ENCODE results near the gene RAB30.

Gene RAB30

DNA sequence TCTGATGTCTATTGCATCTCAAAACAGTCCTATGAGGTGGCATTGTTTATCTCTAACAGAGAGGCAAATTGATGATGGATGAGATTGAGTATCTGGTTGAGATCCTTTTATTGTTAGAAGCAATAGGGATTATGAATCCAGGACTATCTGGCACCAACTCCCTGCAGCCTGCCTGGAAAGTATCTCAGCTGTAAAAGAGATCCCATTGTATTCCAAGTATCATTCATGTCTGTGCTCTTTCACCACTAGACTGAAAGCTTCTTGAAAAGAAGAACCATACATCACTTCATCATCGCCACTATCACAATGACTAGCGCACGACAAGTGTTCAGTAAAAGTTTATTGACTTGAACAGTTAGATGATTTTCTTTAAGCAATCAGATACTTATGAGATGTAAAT lies 43.3 kb upstream of the RAB30 start:
- no peaks in the 10 kb centered on the region for H3K27me3 ChIP-seq (ENCODE audit: insufficient read depth, poor library complexity, severe bottlenecking)
- TF ChIP-seq GABPA (IDR thresholded peaks at IDR 0.05; ENCODE audit: low read depth) (no peak), POLR2AphosphoS5 (IDR thresholded peaks at IDR 0.05; ENCODE audit: low read depth) (no peak), SPI1 (IDR thresholded peaks at IDR 0.05; ENCODE audit: borderline replicate concordance, low read depth) (no peak)
- TF ChIP-seq, protein P1, sequence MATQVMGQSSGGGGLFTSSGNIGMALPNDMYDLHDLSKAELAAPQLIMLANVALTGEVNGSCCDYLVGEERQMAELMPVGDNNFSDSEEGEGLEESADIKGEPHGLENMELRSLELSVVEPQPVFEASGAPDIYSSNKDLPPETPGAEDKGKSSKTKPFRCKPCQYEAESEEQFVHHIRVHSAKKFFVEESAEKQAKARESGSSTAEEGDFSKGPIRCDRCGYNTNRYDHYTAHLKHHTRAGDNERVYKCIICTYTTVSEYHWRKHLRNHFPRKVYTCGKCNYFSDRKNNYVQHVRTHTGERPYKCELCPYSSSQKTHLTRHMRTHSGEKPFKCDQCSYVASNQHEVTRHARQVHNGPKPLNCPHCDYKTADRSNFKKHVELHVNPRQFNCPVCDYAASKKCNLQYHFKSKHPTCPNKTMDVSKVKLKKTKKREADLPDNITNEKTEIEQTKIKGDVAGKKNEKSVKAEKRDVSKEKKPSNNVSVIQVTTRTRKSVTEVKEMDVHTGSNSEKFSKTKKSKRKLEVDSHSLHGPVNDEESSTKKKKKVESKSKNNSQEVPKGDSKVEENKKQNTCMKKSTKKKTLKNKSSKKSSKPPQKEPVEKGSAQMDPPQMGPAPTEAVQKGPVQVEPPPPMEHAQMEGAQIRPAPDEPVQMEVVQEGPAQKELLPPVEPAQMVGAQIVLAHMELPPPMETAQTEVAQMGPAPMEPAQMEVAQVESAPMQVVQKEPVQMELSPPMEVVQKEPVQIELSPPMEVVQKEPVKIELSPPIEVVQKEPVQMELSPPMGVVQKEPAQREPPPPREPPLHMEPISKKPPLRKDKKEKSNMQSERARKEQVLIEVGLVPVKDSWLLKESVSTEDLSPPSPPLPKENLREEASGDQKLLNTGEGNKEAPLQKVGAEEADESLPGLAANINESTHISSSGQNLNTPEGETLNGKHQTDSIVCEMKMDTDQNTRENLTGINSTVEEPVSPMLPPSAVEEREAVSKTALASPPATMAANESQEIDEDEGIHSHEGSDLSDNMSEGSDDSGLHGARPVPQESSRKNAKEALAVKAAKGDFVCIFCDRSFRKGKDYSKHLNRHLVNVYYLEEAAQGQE (IDR thresholded peaks at IDR 0.05; ENCODE audit: insufficient replicate concordance, low read depth), result no peak
- TF ChIP-seq, protein P2, sequence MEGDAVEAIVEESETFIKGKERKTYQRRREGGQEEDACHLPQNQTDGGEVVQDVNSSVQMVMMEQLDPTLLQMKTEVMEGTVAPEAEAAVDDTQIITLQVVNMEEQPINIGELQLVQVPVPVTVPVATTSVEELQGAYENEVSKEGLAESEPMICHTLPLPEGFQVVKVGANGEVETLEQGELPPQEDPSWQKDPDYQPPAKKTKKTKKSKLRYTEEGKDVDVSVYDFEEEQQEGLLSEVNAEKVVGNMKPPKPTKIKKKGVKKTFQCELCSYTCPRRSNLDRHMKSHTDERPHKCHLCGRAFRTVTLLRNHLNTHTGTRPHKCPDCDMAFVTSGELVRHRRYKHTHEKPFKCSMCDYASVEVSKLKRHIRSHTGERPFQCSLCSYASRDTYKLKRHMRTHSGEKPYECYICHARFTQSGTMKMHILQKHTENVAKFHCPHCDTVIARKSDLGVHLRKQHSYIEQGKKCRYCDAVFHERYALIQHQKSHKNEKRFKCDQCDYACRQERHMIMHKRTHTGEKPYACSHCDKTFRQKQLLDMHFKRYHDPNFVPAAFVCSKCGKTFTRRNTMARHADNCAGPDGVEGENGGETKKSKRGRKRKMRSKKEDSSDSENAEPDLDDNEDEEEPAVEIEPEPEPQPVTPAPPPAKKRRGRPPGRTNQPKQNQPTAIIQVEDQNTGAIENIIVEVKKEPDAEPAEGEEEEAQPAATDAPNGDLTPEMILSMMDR (IDR thresholded peaks at IDR 0.05; ENCODE audit: insufficient read depth, low read length), result no peak
- H3K27ac ChIP-seq (replicated peaks), result no peak overlapping the region
- no peak overlapping the region for H3K4me3 ChIP-seq (replicated peaks; ENCODE audit: insufficient read depth, low read length)
- DNase-seq (ENCODE audit: low read depth in 1 of 2, low spot score in 1 of 2), result no peak

DNA sequence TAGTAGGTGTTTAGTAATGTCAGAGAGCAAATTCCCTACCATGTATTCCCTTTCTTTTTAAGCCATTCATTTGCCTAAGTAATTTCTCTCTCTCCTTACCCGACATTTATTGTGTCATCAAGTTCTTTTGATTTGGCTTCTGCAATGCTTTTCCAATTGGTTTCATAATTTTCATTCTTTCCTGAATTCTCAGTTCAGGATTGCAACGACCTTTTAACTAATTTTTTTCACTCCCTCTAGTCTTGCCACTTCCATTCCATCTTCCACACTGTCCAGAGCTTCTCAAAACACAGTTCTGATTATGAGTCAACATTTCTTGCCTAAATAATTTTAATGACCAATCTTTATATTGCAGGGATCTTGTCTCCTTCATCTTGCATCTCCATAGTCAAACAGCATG lies 41.2 kb upstream of the RAB30 start:
- H3K4me3 ChIP-seq (replicated peaks; ENCODE audit: insufficient read depth, low read length), result no peak overlapping the region
- no peak for TF ChIP-seq SPI1 (IDR thresholded peaks at IDR 0.05; ENCODE audit: borderline replicate concordance, low read depth)
- TF ChIP-seq POLR2AphosphoS5 (IDR thresholded peaks at IDR 0.05; ENCODE audit: low read depth), result no peak
- TF ChIP-seq GABPA (IDR thresholded peaks at IDR 0.05; ENCODE audit: low read depth), result no peak
- TF ChIP-seq, protein P1 (IDR thresholded peaks at IDR 0.05; ENCODE audit: insufficient replicate concordance, low read depth), result no peak
- TF ChIP-seq, protein P2 (IDR thresholded peaks at IDR 0.05; ENCODE audit: insufficient read depth, low read length), result no peak
- H3K27me3 ChIP-seq (ENCODE audit: insufficient read depth, poor library complexity, severe bottlenecking), result no peaks in the 10 kb centered on the region
- H3K27ac ChIP-seq (replicated peaks), result no peak overlapping the region
- no peak for DNase-seq (ENCODE audit: low read depth in 1 of 2, low spot score in 1 of 2)

DNA sequence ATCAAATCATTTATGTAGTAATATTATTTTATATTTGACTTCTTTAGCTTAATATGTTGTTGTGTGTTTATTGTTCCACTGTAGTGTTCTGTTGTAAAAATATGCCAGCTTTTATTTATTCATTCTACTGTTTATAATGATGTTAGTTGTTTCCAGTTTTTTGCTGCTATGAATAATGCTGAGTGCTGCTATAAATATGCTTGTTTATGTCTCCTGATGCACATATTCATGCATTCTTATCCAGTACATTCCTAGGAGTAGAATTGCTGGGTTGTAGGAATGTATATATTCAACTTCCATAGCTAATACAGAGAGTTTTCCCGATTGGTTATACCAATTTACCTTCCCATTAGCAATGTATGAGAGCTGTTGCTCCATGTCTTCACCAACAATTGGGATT lies 33.5 kb upstream of the RAB30 start:
- no peak for DNase-seq (ENCODE audit: low read depth in 1 of 2, low spot score in 1 of 2)
- TF ChIP-seq, protein P1 (IDR thresholded peaks at IDR 0.05; ENCODE audit: insufficient replicate concordance, low read depth), result no peak
- TF ChIP-seq, protein P2 (IDR thresholded peaks at IDR 0.05; ENCODE audit: insufficient read depth, low read length), result no peak
- TF ChIP-seq POLR2AphosphoS5 (IDR thresholded peaks at IDR 0.05; ENCODE audit: low read depth) (no peak), SPI1 (IDR thresholded peaks at IDR 0.05; ENCODE audit: borderline replicate concordance, low read depth) (no peak), GABPA (IDR thresholded peaks at IDR 0.05; ENCODE audit: low read depth) (no peak)
- Histone ChIP-seq H3K4me3 (replicated peaks; ENCODE audit: insufficient read depth, low read length) (no peak overlapping the region), H3K27ac (replicated peaks) (no peak overlapping the region), H3K27me3 (ENCODE audit: insufficient read depth, poor library complexity, severe bottlenecking) (no peaks in the 10 kb centered on the region)
